ENCODE data around the gene CDKN1A. TPM values are rescaled to one million over a fixed set of nuclear protein-coding genes. Genes with fewer than 3 reads are reported as not detected.

CDKN1A gene
- total and polyA plus RNA-seq, 12 donors = 23.3 to 357 (median 61.2) TPM

- Histone ChIP-seq H3K27ac (peak within 1 kb of the TSS in 1 of 10 donors; percentile 44), H3K4me1 (peaks cover 0 to 45% (median 10%) of the 10 kb centered on the region in 9 donors), H3K27me3 (no peaks in the 10 kb centered on the region), H3K4me3 (peak within 1 kb of the TSS in 1 of 10 donors; percentile 26), H3K9me3 (peaks cover 0 to 4% (median 0%) of the 10 kb centered on the region in 11 donors), H3K36me3 (no peaks in the 10 kb centered on the region)
- WGBS, 2 donors = 79 to 87% methylated on average over 7 of the region's 7 CpGs
- intact Hi-C loops (cut with DNase I) = loop anchor here in 1 of 10 donors (10.0 kb wide), 1 partner anchor 57 kb away; no protein-coding TSS in a partner anchor
- no peak for TF ChIP-seq CTCF (IDR thresholded peaks at IDR 0.05)
- DNase-seq (no peak), ATAC-seq (peak in 1 of 8 donors; percentile 7)
Observed at GRCh38 chr6:36697481-36697903, 19.0 kb downstream of the CDKN1A start, which contains the start of gene RAB44. Gene RAB44, plus strand, starts transcription at chr6:36697826. Its CDS starts 6,410 bp downstream, at chr6:36704236.

GRCh38 chr6:36698196-36698595 is 19.7 kb downstream of the CDKN1A start:
- H3K27ac ChIP-seq = peak overlapping the region in 1 of 10 donors; percentile 44
- no peaks in the 10 kb centered on the region for H3K27me3 ChIP-seq
- H3K9me3 ChIP-seq = peaks cover 0 to 4% (median 0%) of the 10 kb centered on the region in 11 donors
- no peak for ATAC-seq
- 89 to 91% methylated on average over 6 of the region's 6 CpGs for WGBS, 2 donors
- H3K36me3 ChIP-seq = no peaks in the 10 kb centered on the region
- H3K4me3 ChIP-seq = peak overlapping the region in 1 of 10 donors; percentile 26
- no peak for TF ChIP-seq CTCF (IDR thresholded peaks at IDR 0.05)
- intact Hi-C loops (cut with DNase I) = loop anchor here in 1 of 10 donors (10.0 kb wide), 1 partner anchor 57 kb away; no protein-coding TSS in a partner anchor
- no peak for DNase-seq
- peaks cover 0 to 38% (median 4%) of the 10 kb centered on the region in 9 donors for H3K4me1 ChIP-seq

GRCh38 chr6:36698871-36699271 is 20.4 kb downstream of the CDKN1A start:
- intact Hi-C loops (cut with DNase I) = loop anchor here in 1 of 10 donors (10.0 kb wide), 1 partner anchor 56 kb away; no protein-coding TSS in a partner anchor
- H3K4me3 ChIP-seq = peak overlapping the region in 1 of 10 donors; percentile 26

GRCh38 chr6:36699348-36699747 is 20.8 kb downstream of the CDKN1A start:
- no peak for TF ChIP-seq CTCF (IDR thresholded peaks at IDR 0.05)
- peak in 2 of 8 donors; percentile 36 to 51 for ATAC-seq

More at GRCh38 chr6:36698871-36699271, 20.4 kb downstream of the CDKN1A start:
- no peaks in the 10 kb centered on the region for H3K36me3 ChIP-seq
- 87 to 89% methylated on average over 8 of the region's 8 CpGs for WGBS, 2 donors
- no peak for TF ChIP-seq CTCF (IDR thresholded peaks at IDR 0.05)
- no peak for DNase-seq
- no peak overlapping the region for H3K27ac ChIP-seq
- peaks cover 0 to 4% (median 0%) of the 10 kb centered on the region in 11 donors for H3K9me3 ChIP-seq
- H3K4me1 ChIP-seq = peaks cover 0 to 33% (median 0%) of the 10 kb centered on the region in 9 donors
- no peak for ATAC-seq
- H3K27me3 ChIP-seq = no peaks in the 10 kb centered on the region

More at GRCh38 chr6:36699348-36699747, 20.8 kb downstream of the CDKN1A start:
- H3K36me3 ChIP-seq = no peaks in the 10 kb centered on the region
- peaks cover 0 to 4% (median 0%) of the 10 kb centered on the region in 11 donors for H3K9me3 ChIP-seq
- no peaks in the 10 kb centered on the region for H3K27me3 ChIP-seq
- intact Hi-C loops (cut with DNase I) = loop anchor here in 1 of 10 donors (10.0 kb wide), 1 partner anchor 55 kb away; no protein-coding TSS in a partner anchor
- 48 to 55% methylated on average over 7 of the region's 7 CpGs for WGBS, 2 donors
- H3K4me3 ChIP-seq = peak overlapping the region in 1 of 10 donors; percentile 26
- H3K27ac ChIP-seq = no peak overlapping the region
- H3K4me1 ChIP-seq = peaks cover 0 to 33% (median 0%) of the 10 kb centered on the region in 9 donors
- DNase-seq = no peak
